Upper lobe of right lung (tissue), 1 donor: ENCODE data around the gene COL28A1. TPM values are rescaled to one million over a fixed set of nuclear protein-coding genes. Genes with fewer than 3 reads are reported as not detected.

Experiments used
- ATAC-seq: fragments of 200-7000 bp; cut with Tn5 transposase; one replicate; pipeline ENCODE4 v1.9.1; 2020; ENCODE audit warnings: mild to moderate bottlenecking, moderate library complexity
- DNase-seq: peaks from one replicate; pipeline ENCODE4 v3.0.0-alpha.2; 2020
- H3K27ac ChIP-seq: fragments of 200-600 bp; one replicate; pipeline ENCODE4 v1.8.0; 2022
- H3K27me3 ChIP-seq: fragments of 200-600 bp; one replicate; pipeline ENCODE4 v1.8.0; 2022; ENCODE audit warnings: mild to moderate bottlenecking
- H3K36me3 ChIP-seq: fragments of 200-600 bp; one replicate; pipeline ENCODE4 v1.8.0; 2022
- H3K4me1 ChIP-seq: fragments of 200-600 bp; one replicate; pipeline ENCODE4 v1.8.0; 2022
- H3K4me3 ChIP-seq: fragments of 200-600 bp; one replicate; pipeline ENCODE4 v1.8.0; 2022; ENCODE audit warnings: mild to moderate bottlenecking
- H3K9me3 ChIP-seq: fragments of 200-600 bp; one replicate; pipeline ENCODE4 v1.8.0; 2022
- intact Hi-C: fragments of 100-400 bp; cut with DNase I; formaldehyde crosslinking; loops from one replicate; pipeline ENCODE4 v1.11.0; 2022
- total RNA-seq: library from RNA; stranded (reverse); fragmentation: NEBNext Ultra II Directional; extraction: Animal tissue kit (Norgen Biotek cat#: 25700); gene quantifications from one replicate; pipeline ENCODE4 v1.2.1, GENCODE V29; 2021
- TF ChIP-seq, protein P1 (sequence below): fragments of 200-600 bp; IDR thresholded peaks from one replicate; pipeline ENCODE4 v1.8.0; 2022; ENCODE audit warnings: antibody characterized with exemption
- donor health status: DM: no; HTN: yes; CAD: no; lungs with severe emphysema.

The COL28A1 gene
- total RNA-seq, 1 donor from 2014 or later = 0.61 TPM

DNA sequence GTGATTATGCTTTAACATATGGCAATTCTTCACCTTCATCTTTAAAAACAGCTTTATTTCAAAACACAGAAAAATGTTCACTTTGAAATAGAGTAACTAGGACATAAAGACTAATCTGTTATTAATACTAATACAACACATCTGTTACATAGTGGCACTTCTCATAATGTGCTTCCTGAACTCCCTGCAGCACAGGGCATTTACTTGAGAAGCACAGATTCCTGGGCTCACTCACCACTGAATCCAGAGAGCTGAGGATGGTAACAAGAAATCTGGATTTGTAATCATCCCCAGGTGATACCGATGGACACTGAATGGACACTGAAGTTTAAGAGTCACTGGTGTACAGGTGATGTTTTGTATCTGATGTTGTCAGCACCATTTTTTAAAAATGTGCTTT is 96.1 kb downstream of the COL28A1 start:
- Histone ChIP-seq H3K36me3 (no peaks in the 10 kb centered on the region), H3K27me3 (no peaks in the 10 kb centered on the region), H3K4me3 (no peak overlapping the region), H3K27ac (no peak overlapping the region), H3K4me1 (no peaks in the 10 kb centered on the region), H3K9me3 (no peaks in the 10 kb centered on the region)
- intact Hi-C loops = no loop called here
- no peak for DNase-seq
- ATAC-seq = no peak
- TF ChIP-seq, protein P1, sequence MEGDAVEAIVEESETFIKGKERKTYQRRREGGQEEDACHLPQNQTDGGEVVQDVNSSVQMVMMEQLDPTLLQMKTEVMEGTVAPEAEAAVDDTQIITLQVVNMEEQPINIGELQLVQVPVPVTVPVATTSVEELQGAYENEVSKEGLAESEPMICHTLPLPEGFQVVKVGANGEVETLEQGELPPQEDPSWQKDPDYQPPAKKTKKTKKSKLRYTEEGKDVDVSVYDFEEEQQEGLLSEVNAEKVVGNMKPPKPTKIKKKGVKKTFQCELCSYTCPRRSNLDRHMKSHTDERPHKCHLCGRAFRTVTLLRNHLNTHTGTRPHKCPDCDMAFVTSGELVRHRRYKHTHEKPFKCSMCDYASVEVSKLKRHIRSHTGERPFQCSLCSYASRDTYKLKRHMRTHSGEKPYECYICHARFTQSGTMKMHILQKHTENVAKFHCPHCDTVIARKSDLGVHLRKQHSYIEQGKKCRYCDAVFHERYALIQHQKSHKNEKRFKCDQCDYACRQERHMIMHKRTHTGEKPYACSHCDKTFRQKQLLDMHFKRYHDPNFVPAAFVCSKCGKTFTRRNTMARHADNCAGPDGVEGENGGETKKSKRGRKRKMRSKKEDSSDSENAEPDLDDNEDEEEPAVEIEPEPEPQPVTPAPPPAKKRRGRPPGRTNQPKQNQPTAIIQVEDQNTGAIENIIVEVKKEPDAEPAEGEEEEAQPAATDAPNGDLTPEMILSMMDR = no peak

DNA sequence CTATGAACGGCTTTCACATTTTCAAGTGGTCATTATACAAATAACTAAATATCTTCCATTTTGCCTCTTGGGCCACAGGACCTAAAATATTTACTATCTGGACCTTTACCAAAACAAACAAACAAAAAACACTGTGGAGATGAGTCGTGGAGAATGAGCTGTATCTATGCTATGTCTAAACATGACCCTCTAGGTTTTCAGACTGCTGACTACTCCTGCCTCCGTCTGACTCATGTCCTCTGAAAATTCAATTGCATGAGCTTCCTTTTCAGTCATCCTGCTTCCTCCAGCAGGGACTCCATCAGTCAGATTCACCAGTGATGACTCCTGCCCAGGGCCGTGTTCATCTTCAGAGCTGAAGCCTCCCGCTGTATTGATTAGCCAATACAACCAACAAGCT is 96.8 kb downstream of the COL28A1 start:
- intact Hi-C loops = no loop called here
- Histone ChIP-seq H3K4me1 (no peaks in the 10 kb centered on the region), H3K4me3 (no peak overlapping the region), H3K9me3 (no peaks in the 10 kb centered on the region), H3K36me3 (no peaks in the 10 kb centered on the region), H3K27me3 (no peaks in the 10 kb centered on the region), H3K27ac (no peak overlapping the region)
- no peak for DNase-seq
- TF ChIP-seq, protein P1 = no peak
- ATAC-seq = no peak

DNA sequence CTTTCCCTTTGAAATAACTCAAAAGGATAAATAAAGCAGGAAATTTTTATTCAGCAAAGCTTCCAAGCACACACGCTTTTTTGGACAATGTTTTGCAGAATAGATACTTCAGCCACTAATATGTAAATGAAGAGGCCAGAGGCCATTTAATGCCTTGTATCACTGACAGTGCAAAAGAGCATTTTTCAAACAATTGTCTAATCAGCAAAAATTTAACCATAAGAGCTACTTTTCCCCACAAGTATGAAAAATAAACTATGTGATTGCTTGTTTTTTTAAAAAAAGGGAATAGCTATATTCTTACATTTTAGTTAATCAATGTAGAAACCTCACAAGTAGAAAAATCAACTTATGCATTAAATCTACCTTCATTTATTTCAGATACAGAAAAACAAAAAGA is 99.7 kb downstream of the COL28A1 start:
- no peak for ATAC-seq
- intact Hi-C loops = no loop called here
- Histone ChIP-seq H3K27ac (no peak overlapping the region), H3K9me3 (no peaks in the 10 kb centered on the region), H3K36me3 (no peaks in the 10 kb centered on the region), H3K27me3 (no peaks in the 10 kb centered on the region), H3K4me3 (no peak overlapping the region), H3K4me1 (no peaks in the 10 kb centered on the region)
- DNase-seq = no peak
- TF ChIP-seq, protein P1 = no peak

DNA sequence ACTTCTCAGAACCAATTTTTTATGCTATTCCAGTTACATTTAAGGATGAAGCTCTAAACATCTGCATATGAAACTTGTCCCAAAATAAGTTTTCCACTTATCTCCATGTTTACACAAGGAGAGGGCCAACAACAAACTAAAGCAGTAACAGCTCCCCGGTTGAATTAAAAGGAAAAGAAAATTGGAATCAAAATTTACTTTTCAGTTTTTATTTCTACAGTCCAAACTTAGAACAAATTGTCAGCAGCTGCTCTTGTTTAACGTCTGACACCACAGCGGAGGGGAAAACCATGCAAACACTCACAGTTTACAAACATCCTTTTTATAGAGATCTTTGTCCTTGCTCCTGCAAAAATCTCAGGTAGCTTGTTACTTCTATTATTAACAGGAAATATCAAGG is 101.3 kb downstream of the COL28A1 start:
- H3K27ac ChIP-seq = no peak overlapping the region
- no peaks in the 10 kb centered on the region for H3K4me1 ChIP-seq
- H3K4me3 ChIP-seq = no peak overlapping the region
- no peak for ATAC-seq
- intact Hi-C loops = no loop called here
- DNase-seq = no peak
- no peaks in the 10 kb centered on the region for H3K36me3 ChIP-seq
- H3K9me3 ChIP-seq = no peaks in the 10 kb centered on the region
- TF ChIP-seq, protein P1 = no peak
- H3K27me3 ChIP-seq = no peaks in the 10 kb centered on the region

DNA sequence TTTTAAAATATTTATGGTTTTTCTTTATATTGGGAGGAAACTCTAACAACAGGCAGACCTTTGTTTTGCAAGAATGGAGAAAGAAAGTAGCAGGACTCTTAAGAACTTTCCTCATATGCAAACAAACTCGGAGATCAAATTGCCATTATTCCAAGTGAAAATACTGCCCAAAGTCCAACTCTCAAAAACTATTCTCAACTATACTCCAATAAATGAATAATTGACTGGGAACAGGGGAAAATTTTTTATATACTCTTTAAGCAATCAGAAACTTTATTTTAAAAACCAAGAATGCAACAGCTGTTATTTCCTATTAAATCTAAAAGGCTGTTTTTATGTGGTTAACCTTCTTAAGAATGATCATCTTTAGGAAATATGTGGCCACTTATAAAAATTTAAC is 101.9 kb downstream of the COL28A1 start:
- TF ChIP-seq, protein P1 = no peak
- Histone ChIP-seq H3K9me3 (no peaks in the 10 kb centered on the region), H3K27ac (no peak overlapping the region), H3K36me3 (no peaks in the 10 kb centered on the region), H3K27me3 (no peaks in the 10 kb centered on the region), H3K4me3 (no peak overlapping the region), H3K4me1 (no peaks in the 10 kb centered on the region)
- ATAC-seq (no peak), DNase-seq (no peak)
- intact Hi-C loops = no loop called here

DNA sequence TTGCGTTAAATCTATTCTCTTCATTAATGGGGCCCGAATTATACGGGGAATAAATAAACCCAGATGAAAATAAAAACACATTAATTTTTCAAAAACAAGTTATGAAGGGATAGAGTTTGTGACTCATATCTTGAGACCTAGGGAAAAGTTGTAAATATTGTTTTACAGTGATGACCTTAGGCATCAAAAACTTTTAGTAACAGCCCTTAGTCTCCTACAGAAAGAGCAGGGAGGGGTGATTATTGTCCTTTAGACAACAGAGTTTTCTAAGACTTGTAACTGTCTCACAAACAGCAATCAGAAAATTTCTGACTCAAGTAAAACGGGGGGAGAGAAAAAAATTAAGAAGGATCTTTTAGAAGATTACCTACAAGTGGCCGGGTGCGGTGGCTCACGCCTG is 102.7 kb downstream of the COL28A1 start:
- Histone ChIP-seq H3K36me3 (no peaks in the 10 kb centered on the region), H3K27ac (no peak overlapping the region), H3K4me1 (no peaks in the 10 kb centered on the region), H3K27me3 (no peaks in the 10 kb centered on the region), H3K4me3 (no peak overlapping the region), H3K9me3 (no peaks in the 10 kb centered on the region)
- DNase-seq (no peak), ATAC-seq (no peak)
- TF ChIP-seq, protein P1 = no peak
- intact Hi-C loops = no loop called here
